HFF-Myc (cell line): ENCODE results near the gene REXO2.

Experiments used
- DNase-seq: peaks from one replicate; pipeline ENCODE4 v3.0.0-alpha.2; 2011; ENCODE audit warnings: low read depth; ENCODE audit errors: extremely low read depth
- H3K4me3 ChIP-seq: replicated peaks from 2 replicates; pipeline ENCODE4 v1.5.1; 2011; ENCODE audit warnings: low read depth, mild to moderate bottlenecking, control low read depth, low read length
- CTCF ChIP-seq: IDR thresholded peaks from 2 replicates; pipeline ENCODE4 v1.5.1; 2012; ENCODE audit warnings: mild to moderate bottlenecking, low read depth, low read length, control low read depth; ENCODE audit errors: missing control alignments

REXO2 gene

GRCh38 chr11:114448749-114449482, 9.6 kb downstream of the REXO2 start:
- TF ChIP-seq CTCF: no peak
- no peak for DNase-seq
- no peak overlapping the region for H3K4me3 ChIP-seq

GRCh38 chr11:114449845-114450244, 10.6 kb downstream of the REXO2 start:
- DNase-seq: no peak
- no peak for TF ChIP-seq CTCF
- no peak overlapping the region for H3K4me3 ChIP-seq

GRCh38 chr11:114452399-114452798, 13.1 kb downstream of the REXO2 start:
- DNase-seq: no peak
- no peak overlapping the region for H3K4me3 ChIP-seq
- no peak for TF ChIP-seq CTCF

GRCh38 chr11:114463999-114464398, 24.7 kb downstream of the REXO2 start:
- DNase-seq: no peak
- no peak overlapping the region for H3K4me3 ChIP-seq
- no peak for TF ChIP-seq CTCF

GRCh38 chr11:114466742-114467141, 27.5 kb downstream of the REXO2 start:
- no peak for TF ChIP-seq CTCF
- no peak for DNase-seq
- H3K4me3 ChIP-seq: no peak overlapping the region

- peak; percentile 32 for DNase-seq
- TF ChIP-seq CTCF: no peak
- no peak overlapping the region for H3K4me3 ChIP-seq
Measured at GRCh38 chr11:114472661-114473060, 33.4 kb downstream of the REXO2 start.

- no peak for TF ChIP-seq CTCF
Measured at GRCh38 chr11:114478001-114478410, 38.7 kb downstream of the REXO2 start.

More at GRCh38 chr11:114478001-114478410, 38.7 kb downstream of the REXO2 start:
- DNase-seq: no peak
- no peak overlapping the region for H3K4me3 ChIP-seq
